Measurements from ENCODE around the gene FJX1. TPM values are rescaled to one million over a fixed set of nuclear protein-coding genes. Genes with fewer than 3 reads are reported as not detected.

FJX1 gene
- total RNA-seq, 1 experiment from 2014 or later = 13.7 TPM

DNA sequence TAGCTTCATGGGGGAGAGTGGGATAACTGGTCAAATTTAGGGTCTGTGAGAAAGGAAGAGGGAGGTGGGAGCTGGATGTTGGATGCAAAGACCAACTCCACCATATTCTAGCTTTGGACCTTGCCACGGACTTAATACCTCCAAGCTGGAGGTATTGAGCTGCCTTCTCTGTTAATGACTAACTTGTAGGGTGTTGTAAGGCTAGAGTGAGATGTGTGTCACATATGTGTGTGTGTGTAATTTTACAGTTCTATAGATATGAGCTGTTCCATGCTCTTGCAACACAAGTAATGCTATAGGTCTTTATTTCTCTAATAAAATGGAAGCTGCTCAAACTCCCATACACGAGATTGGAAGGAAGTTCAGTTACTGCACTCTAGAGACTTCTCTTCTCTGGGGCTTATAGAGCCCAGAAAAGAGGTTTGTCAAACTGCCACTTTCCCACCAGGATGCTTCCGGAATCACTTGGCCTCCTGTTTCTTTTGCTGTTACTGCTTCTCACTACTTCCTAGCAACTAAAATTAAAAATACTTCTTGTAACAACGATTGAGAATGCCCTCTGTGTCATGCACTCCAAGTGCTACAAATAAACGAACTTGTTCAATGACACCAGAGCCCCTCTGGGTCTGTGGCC lies 16.0 kb upstream of the FJX1 start (continued):
- TF ChIP-seq YY1 (IDR thresholded peaks at IDR 0.05; ENCODE audit: extremely low read depth, insufficient replicate concordance, low read depth, low read length) (no peak), EGR1 (IDR thresholded peaks at IDR 0.05; ENCODE audit: low read depth) (no peak), ELF1 (IDR thresholded peaks at IDR 0.05; ENCODE audit: borderline replicate concordance, low read depth) (no peak)

GRCh38 chr11:35602979-35603378 lies 15.3 kb upstream of the FJX1 start:
- ChIA-PET POLR2A (no interaction called here), CTCF (no interaction called here), RAD21 (ENCODE audit: low non-redundant PET in 1 of 2, low total read pairs in 2 of 2, uncharacterized antibody in 2 of 2, unreplicated experiment in 2 of 2) (no interaction called here)
- TF ChIP-seq TCF7L2 (IDR thresholded peaks at IDR 0.05; ENCODE audit: borderline replicate concordance, extremely low read depth, insufficient read depth, insufficient read length) = no peak
- Histone ChIP-seq H3K4me3 (replicated peaks in 1 of 2; ENCODE audit: low read depth in 1 of 2, low read length in 2 of 2) (no peak overlapping the region), H3K9ac (ENCODE audit: low read length) (no peak overlapping the region), H3K9me2 (ENCODE audit: insufficient read depth) (no peaks in the 10 kb centered on the region), H3K36me3 (ENCODE audit: control insufficient read depth in 1 of 2, insufficient read depth in 2 of 2, low read length in 2 of 2) (no peaks in the 10 kb centered on the region), H3K27ac (ENCODE audit: low read depth, low read length) (no peak overlapping the region), H2AFZ (ENCODE audit: low read depth, low read length, poor library complexity, severe bottlenecking) (no peak overlapping the region), H3K4me1 (ENCODE audit: control insufficient read depth in 1 of 2, insufficient read depth in 2 of 2, low read length in 2 of 2) (no peaks in the 10 kb centered on the region), H3K79me2 (ENCODE audit: insufficient read depth, low read length) (no peaks in the 10 kb centered on the region), H3K4me2 (ENCODE audit: low read length) (no peak overlapping the region), H4K20me1 (ENCODE audit: insufficient read depth) (no peaks in the 10 kb centered on the region), H3K9me3 (ENCODE audit: control insufficient read depth in 1 of 2, insufficient read depth in 1 of 2, low read depth in 1 of 2, low read length in 2 of 2) (no peaks in the 10 kb centered on the region), H3K27me3 (ENCODE audit: insufficient read depth, low read length) (peaks cover 49% of the 10 kb centered on the region)
- no peak for DNase-seq (ENCODE audit: low read depth, low spot score)
- BruUV-seq (replicated peaks) = no TSS peak
- intact Hi-C loops (cut with micrococcal nuclease) = no loop called here
- ATAC-seq = no peak

GRCh38 chr11:35605706-35606105 lies 12.6 kb upstream of the FJX1 start:
- Histone ChIP-seq H3K9me2 (ENCODE audit: insufficient read depth) (no peaks in the 10 kb centered on the region), H3K4me1 (ENCODE audit: control insufficient read depth in 1 of 2, insufficient read depth in 2 of 2, low read length in 2 of 2) (no peaks in the 10 kb centered on the region), H3K4me2 (ENCODE audit: low read length) (no peak overlapping the region), H3K4me3 (replicated peaks in 1 of 2; ENCODE audit: low read depth in 1 of 2, low read length in 2 of 2) (no peak overlapping the region), H3K27me3 (ENCODE audit: insufficient read depth, low read length) (peaks cover 69% of the 10 kb centered on the region), H3K9ac (ENCODE audit: low read length) (no peak overlapping the region), H3K27ac (ENCODE audit: low read depth, low read length) (no peak overlapping the region), H3K9me3 (ENCODE audit: control insufficient read depth in 1 of 2, insufficient read depth in 1 of 2, low read depth in 1 of 2, low read length in 2 of 2) (no peaks in the 10 kb centered on the region), H3K36me3 (ENCODE audit: control insufficient read depth in 1 of 2, insufficient read depth in 2 of 2, low read length in 2 of 2) (no peaks in the 10 kb centered on the region), H3K79me2 (ENCODE audit: insufficient read depth, low read length) (no peaks in the 10 kb centered on the region), H2AFZ (ENCODE audit: low read depth, low read length, poor library complexity, severe bottlenecking) (no peak overlapping the region), H4K20me1 (ENCODE audit: insufficient read depth) (no peaks in the 10 kb centered on the region)
- intact Hi-C loops (cut with micrococcal nuclease) = no loop called here
- ChIA-PET RAD21 (ENCODE audit: low non-redundant PET in 1 of 2, low total read pairs in 2 of 2, uncharacterized antibody in 2 of 2, unreplicated experiment in 2 of 2) (no interaction called here), POLR2A (no interaction called here), CTCF (interaction anchor here (0.7 to 0.8 kb wide), 2 partner anchors 10 to 451 kb away, joined by 3 to 4 read pairs; no protein-coding TSS in a partner anchor)
- DNase-seq (ENCODE audit: low read depth, low spot score) = no peak
- no TSS peak for BruUV-seq (replicated peaks)
- ATAC-seq = no peak
- TF ChIP-seq ATF3 (IDR thresholded peaks at IDR 0.05) = no peak
- no peak for TF ChIP-seq TCF7L2 (IDR thresholded peaks at IDR 0.05; ENCODE audit: borderline replicate concordance, extremely low read depth, insufficient read depth, insufficient read length)
- no peak for TF ChIP-seq ZFX (IDR thresholded peaks at IDR 0.05)
- TF ChIP-seq YY1 (IDR thresholded peaks at IDR 0.05; ENCODE audit: extremely low read depth, insufficient replicate concordance, low read depth, low read length) = no peak
- no peak for TF ChIP-seq CEBPB (IDR thresholded peaks at IDR 0.05; ENCODE audit: low read depth)
- no peak for TF ChIP-seq CTCF (IDR thresholded peaks at IDR 0.05 in 2 of 3, conservative IDR thresholded peaks at IDR 0.05 in 1 of 3; ENCODE audit: borderline replicate concordance in 1 of 3, insufficient read depth in 1 of 3, low read depth in 2 of 3, low read length in 2 of 3)
- no peak for TF ChIP-seq SRF (IDR thresholded peaks at IDR 0.05; ENCODE audit: low read depth)
- no peak for TF ChIP-seq EZH2 (IDR thresholded peaks at IDR 0.05)
- TF ChIP-seq JUND (IDR thresholded peaks at IDR 0.05) = no peak
- no peak for TF ChIP-seq EGR1 (IDR thresholded peaks at IDR 0.05; ENCODE audit: low read depth)
- no peak for TF ChIP-seq ELF1 (IDR thresholded peaks at IDR 0.05; ENCODE audit: borderline replicate concordance, low read depth)
- no peak for TF ChIP-seq EZH2phosphoT487 (IDR thresholded peaks at IDR 0.05; ENCODE audit: borderline replicate concordance)
- no peak for TF ChIP-seq FOSL1 (IDR thresholded peaks at IDR 0.05; ENCODE audit: low read depth)
- TF ChIP-seq, protein P1, sequence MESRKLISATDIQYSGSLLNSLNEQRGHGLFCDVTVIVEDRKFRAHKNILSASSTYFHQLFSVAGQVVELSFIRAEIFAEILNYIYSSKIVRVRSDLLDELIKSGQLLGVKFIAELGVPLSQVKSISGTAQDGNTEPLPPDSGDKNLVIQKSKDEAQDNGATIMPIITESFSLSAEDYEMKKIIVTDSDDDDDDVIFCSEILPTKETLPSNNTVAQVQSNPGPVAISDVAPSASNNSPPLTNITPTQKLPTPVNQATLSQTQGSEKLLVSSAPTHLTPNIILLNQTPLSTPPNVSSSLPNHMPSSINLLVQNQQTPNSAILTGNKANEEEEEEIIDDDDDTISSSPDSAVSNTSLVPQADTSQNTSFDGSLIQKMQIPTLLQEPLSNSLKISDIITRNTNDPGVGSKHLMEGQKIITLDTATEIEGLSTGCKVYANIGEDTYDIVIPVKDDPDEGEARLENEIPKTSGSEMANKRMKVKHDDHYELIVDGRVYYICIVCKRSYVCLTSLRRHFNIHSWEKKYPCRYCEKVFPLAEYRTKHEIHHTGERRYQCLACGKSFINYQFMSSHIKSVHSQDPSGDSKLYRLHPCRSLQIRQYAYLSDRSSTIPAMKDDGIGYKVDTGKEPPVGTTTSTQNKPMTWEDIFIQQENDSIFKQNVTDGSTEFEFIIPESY (IDR thresholded peaks at IDR 0.05; ENCODE audit: extremely low read depth, insufficient replicate concordance, low read length) = no peak
